AG09319 (cell line): Measurements from ENCODE around the gene LRRC72.
"Not testable (repeated sequence)": the region's sequence is repeated elsewhere in the genome, so short reads cannot be mapped to it uniquely, and the experiment has no call there.

ENCODE experiments used
- DNase-seq: peaks from one replicate; pipeline ENCODE4 v3.0.0-alpha.2; 2010; ENCODE audit warnings: low read depth; ENCODE audit errors: extremely low read depth
- CTCF ChIP-seq: IDR thresholded peaks from 2 replicates; pipeline ENCODE4 v1.5.1; 2011; ENCODE audit warnings: low read depth, mild to moderate bottlenecking, inconsistent platforms, low read length, moderate library complexity

LRRC72 gene

GRCh38 chr7:16592395-16592794 lies 65.8 kb downstream of the LRRC72 start:
- no peak for DNase-seq
- no peak for TF ChIP-seq CTCF

DNA sequence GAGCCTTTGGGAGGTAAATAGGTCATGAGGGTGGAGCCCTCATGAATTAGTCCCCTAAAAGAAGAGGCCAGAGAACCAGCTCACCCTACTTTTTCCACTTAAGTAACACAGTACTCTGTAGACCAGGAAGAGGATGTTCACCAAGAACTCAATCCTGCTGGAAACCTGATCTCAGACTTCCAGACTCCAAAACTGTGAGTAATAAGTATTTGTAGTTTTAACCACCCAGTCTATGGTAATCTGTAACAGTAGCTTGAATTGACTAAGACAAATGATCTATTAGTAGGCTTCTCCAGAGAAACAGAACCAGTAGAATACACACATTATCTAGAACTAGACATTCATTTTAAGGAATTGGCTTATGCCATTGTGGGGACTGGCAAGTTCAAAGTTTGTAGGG lies 67.4 kb downstream of the LRRC72 start:
- TF ChIP-seq CTCF = no peak
- DNase-seq = no peak

DNA sequence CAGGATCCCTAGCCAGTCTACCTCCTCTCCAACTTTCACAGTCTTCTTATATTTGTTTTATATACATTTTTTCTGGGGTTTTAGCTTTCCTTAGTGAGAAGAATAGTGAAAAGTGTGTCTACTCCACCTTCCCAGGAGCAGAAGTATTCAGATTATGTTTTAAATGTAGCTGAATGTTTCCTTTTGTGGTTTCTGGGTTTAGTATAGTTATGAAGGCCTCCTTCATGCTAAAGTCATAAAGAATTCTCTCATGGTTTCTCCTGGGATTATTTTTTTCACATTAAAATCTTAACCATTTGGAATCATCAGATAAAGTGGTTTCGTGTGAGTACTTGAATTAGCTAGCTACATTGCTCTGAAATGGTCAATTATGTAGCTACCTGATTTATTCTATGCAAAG lies 68.1 kb downstream of the LRRC72 start:
- DNase-seq = no peak
- no peak for TF ChIP-seq CTCF

DNA sequence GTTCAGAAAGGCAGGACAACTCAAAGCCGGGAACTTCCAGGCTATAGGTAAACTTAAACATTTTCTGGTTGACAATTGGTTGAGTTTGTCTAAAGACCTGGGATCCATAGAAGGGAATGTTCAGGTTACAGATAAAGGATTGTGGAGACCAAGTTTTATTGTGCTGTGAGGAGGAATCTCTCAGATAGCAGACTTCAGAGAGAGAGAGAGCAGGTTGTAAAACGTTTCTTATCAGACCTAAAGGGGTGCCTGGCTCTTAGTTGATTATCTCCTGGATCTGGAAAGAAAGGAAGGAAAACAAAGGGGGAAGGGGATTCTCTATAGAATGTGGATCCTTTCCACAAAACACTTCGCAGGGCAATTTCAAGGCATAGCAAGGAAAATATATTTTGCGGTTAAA lies 69.0 kb downstream of the LRRC72 start:
- DNase-seq = not testable (repeated sequence)

- no peak for DNase-seq
- no peak for TF ChIP-seq CTCF
Measured at GRCh38 chr7:16598015-16598414, 71.4 kb downstream of the LRRC72 start.

DNA sequence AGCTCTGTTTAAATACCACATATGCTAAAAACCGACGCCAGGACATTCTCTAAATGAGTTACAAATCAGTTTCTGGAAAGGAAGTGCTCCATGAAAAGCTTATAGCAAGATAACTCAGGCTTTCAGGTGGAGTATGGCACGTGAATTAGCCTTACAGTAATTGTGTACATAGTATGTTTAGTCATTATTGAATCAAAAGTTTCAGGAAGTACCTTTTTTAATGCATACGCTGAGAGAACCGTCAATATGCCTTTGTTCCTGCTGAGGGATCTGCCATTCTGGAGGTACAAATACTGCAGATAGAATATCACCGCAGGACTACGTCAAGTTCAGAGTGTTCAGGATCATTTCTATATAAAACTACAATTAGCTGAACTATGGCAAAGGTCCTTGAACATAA lies 73.2 kb downstream of the LRRC72 start:
- no peak for DNase-seq

GRCh38 chr7:16603633-16604032 lies 77.0 kb downstream of the LRRC72 start:
- DNase-seq = no peak
- no peak for TF ChIP-seq CTCF

More for the DNA sequence above, 73.2 kb downstream of the LRRC72 start:
- TF ChIP-seq CTCF = no peak

GRCh38 chr7:16604054-16604453 lies 77.4 kb downstream of the LRRC72 start:
- DNase-seq = no peak
- peak; percentile 15 for TF ChIP-seq CTCF
